HG03432 (cell line): ENCODE data around the gene DTD1.

ENCODE experiments used
- ATAC-seq: cut with Tn5 transposase; IDR thresholded peaks from one replicate; pipeline ENCODE4 v1.9.1; 2021; ENCODE audit warnings: mild to moderate bottlenecking, moderate library complexity; ENCODE audit not compliant: unreplicated experiment

DTD1 gene

DNA sequence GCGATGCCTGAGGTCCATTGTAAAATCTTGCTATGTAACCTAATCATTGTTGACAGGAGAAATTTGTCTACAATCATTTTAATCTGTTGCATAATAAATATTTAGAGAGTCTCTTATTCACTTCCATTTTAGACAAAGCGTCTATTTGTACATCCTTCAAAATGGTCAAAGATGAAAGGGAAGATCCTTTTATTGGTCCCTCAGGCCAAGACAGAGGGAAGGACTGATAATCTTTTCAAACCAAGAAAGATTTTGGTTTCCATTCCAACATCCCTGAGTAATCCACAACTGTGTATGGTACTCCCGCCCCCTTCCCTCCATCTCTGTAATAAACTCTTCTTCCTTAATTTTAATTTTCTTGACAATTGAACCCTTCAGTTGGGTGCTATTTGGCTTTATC lies 114.1 kb downstream of the DTD1 start:
- no peak for ATAC-seq

DNA sequence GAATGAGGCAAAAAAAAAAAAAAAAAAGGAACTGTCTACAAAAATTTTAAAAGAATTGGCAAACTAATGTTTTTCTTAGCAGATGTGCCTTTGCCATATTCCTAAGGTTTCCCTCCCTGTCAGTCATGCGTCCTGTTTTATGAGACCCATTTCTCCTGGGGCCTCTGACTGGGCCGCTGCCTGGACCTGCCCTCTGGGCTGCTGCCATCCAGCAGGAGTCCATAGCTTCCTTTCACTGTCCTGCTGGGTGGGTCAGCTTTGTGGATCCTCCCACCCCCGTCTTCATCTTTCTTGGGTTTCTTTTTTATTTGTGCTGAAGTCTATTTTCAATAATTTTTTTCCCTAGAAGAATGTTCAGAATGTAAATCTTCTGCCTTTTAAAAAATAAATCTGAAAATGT lies 114.9 kb downstream of the DTD1 start:
- no peak for ATAC-seq

DNA sequence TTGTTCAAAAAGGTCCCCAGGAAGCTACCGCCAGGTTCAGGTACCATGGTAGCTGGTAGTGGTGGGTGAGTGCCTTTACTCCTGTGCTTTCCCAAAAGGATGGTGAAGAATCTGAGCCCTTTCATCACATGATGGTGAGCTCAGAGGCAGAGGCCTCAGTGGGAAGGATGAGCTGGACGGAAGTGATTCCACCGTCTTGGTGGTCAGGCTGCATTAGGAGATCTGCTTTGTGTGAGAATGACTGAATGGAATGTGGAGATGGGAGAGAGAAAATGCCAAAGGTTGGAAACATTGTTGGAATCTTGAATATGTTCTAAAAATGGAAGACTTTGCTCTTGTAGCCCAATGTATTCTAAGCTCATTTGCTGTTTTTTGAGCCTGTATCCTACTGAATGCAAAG lies 117.6 kb downstream of the DTD1 start:
- ATAC-seq: no peak

DNA sequence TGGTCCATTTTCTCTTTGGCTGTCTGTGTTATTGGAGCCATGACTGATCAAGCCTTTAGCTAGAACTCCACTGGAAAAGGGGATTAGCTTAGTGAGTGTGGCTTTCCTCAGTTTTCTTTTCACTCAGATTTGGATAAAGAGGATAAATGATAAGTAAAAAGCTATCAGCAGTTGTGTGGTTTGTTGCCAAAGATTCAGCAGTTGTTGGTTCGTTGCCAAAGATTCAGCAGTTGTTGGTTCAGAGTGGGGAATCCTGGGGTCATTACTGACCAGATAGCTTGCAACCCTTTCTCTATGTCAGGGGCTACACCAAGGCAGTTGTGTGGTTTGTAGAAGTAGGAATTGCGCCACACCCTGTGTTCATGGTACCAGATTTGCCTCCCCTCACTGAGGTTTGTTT lies 118.1 kb downstream of the DTD1 start:
- no peak for ATAC-seq

DNA sequence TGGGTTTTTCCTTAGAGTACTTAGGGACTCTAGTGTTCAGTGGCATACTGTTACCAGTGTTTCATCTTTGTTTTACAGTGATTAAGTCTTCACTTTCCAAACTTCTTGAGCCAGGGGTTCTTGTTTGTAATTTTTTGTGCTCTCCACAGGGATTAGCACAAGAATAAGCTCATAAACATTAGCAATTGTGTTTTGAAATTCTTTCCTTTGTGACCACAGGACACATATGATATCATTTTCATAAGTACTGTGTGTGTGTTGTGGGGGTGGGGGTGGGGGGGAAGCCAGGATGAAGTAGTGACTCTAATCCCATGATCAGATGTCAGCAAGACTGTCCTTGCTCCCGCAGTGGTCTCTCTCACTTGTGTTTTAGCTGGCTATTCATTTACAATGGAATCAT lies 124.3 kb downstream of the DTD1 start:
- no peak for ATAC-seq

DNA sequence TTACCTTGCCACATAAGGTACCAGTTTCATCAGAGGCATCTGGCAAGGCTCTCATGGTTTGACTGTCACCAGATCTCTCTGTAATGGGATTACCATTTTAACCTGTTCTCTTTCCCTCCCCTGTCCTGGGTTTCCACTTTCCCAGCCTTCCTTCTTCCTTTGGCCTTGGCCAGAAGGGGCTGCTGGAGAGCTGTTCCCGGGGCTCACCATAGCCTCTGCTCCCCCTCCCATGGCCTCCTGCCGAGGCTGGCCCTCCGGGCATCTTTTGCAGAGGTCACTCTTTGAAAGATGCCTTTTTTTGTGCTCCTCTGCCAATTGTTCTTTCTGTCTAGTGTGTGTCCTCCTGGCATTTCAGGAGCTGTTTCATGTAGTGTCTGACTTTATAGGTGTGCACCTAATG lies 125.0 kb downstream of the DTD1 start:
- ATAC-seq: no peak

DNA sequence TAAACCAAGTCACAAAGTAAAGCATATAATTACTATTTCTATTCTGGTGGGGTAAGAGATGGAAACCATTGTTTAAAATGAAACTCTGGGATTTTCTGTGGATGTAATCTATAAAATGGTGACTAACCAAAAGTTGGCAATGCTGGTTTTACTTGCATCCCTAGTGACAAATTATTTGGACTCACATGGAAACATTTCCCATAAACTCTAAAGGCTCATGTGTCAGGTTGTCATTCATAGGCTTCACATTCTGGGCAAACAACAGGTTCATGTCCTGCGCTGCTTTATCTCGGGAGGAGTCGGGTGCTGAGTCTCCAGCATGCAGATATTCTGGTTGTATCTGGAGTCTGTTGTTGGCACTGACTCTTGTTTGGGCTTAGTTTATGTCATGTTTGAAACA lies 127.7 kb downstream of the DTD1 start:
- ATAC-seq: no peak

DNA sequence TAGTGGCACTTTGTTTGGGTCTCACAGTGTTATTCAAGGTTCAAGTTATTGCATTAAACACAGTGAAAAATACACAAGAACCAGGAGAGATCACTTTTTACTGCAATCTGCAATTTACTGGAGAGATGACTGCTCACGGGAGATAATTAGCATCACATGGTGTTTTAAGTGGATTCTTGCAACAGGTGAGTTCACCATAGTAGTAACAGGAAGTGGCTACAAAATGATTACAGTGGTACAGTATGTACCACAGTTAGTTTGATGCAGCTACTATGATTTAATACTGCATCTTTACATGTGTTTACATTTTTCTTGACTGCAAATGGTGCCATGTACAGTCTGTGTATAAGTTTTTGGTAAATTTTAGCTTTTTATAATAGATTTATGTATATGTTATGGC lies 129.2 kb downstream of the DTD1 start:
- ATAC-seq: no peak

DNA sequence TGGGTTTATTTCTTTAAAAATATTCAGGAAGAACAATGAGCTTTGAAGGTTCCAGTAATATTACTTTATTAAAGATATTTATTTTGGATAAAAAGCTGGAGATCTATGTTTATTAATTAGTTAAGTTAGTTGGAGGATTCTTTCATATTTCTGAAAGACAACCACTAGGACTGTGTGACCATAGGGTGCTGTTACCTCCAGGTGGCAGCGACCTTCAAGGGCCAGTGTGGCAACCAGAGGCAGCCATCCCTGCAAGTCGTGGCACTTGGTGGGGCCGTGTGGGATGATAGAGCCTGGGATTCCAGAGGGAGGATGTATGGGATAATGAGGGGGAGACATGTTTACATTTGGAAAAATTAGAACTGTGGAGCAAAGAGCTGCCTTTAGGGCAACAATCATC lies 130.3 kb downstream of the DTD1 start:
- ATAC-seq: no peak

DNA sequence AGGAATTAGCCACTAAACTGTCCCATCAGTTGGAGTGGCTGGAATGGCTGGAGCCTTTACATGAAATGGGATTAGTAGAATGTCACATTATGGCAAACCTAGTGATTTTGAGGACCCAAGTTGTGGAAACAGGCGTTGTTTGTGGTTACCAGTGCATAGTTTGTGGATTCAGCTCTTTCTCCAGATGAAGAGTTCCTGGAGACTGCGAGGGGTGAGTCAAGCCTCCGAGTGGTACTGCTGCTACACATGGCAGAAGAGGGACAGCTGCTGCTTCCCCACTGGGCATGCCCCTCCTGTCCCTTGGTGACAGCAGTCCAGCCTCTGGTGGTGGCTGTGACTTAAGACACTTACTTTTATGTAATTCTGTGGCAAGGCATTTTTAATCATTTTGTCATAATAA lies 131.6 kb downstream of the DTD1 start:
- ATAC-seq: no peak

DNA sequence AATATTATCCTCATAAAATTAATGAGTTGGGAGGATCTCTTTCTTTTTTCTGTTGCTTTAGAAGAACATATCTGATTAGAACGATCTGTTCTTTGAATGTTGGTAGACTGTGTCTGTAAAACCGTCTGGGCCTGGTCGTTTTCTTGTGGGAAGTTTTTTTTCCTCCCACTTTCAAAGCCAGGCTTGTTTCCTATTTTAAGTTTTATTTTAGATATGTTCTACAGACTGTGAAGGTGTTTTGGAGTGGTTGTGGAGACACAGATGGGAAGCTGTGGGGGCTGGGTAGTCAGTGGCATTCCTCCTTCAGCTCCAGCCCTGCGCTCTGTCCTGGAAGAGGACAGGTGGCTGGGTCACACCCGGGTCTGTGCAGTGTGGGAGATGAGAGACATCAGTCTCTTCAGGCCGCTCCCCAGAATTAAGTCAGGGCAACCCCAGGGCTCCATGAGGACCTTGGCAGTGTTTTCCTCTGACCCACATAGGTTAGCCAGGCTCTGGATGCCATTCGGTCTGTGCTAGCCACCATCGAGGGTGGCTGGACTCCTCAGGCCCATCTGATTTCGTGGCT lies 133.8 kb downstream of the DTD1 start:
- no peak for ATAC-seq

DNA sequence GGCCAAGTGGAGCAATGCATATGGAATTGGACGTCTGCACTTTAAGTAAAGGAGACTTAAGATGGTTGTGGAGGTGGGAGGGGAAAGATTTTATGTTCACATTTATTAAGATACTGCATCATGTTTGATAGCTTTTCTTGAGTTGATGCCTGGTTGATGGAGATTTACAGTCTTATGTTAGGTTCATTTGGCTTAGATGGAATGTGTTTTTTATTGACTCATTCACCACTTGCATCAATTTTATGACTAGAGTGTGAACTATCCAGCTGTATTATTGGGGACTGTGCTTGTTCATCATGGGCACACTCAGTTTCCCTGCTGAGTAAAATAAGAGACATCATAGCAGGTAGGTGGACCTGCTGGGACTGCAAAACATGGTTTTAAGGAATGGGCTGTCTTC lies 134.5 kb downstream of the DTD1 start:
- ATAC-seq: no peak

DNA sequence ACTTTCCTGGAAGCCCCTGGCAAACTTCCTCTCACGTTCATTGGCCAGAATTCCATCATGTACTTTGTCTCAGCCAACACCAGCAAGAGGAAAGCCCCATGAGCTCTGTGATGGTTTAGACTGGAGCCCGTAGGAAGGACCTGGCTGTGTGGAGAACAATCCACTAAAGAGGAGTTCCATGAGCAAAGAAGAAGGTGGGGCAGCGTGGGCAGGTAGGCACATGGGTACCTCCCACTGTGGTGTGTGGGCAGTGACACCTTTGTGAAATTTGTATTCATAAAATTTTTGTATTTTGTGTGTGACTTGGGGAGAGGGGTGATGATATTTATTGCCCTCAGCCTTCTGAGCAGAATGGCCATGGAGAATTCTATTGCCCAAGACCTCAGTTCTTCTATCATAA lies 136.2 kb downstream of the DTD1 start:
- no peak for ATAC-seq

DNA sequence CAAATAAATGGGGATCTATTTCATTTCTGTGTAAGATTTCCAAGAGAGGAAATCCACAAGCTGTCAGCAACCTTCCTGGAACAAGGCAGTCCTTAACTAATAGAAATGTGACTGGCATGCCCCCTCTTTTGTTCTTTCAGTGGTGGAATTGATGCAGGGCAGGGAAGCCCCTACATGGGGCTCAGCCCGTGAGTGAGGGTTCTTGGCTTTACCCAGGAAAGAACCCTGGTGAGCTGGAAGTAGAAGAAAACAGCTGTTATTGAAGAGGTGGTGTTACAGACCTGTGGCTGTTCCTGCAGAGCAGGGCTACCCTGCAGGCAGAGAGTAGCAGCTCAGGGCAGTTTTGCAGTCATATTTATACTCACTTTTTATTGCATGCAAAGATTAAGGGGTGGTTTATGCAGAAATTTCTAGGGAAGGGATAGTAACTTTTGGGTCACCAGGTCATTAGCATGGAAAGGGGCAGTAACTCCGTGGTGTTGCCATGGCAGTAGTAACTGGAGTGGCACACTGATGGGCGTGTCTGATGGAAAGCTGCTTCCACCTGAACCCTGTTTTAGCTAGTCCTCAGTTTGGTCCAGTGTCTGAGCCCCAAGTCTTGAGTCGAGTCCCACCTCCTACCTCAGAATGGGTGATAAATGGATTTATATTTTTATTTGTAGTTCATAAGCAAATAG lies 137.1 kb downstream of the DTD1 start:
- ATAC-seq: no peak

DNA sequence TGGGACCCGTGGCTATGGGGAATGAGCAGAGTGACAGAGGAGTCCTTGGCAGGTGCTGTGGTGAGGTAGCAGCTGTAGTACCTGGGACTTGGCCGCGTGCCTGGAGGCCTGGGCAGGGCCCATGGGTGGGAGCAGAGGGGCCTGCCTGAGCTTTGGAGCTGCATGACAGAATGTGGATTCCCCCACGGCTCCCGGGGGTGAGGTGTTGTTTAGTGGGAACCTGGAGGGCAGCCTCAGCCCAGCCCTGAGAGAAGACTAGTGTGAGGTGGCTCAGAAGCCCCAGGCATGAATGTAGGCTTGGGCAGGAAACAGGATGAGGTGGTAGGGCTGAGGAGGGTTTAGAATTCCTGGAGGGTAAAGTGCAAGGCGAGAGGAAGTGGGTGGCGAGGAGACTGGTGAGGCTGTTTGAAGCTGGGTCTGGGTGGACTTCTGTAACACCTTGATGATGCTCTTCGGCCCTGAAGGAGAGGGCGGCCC lies 139.2 kb downstream of the DTD1 start:
- no peak for ATAC-seq

DNA sequence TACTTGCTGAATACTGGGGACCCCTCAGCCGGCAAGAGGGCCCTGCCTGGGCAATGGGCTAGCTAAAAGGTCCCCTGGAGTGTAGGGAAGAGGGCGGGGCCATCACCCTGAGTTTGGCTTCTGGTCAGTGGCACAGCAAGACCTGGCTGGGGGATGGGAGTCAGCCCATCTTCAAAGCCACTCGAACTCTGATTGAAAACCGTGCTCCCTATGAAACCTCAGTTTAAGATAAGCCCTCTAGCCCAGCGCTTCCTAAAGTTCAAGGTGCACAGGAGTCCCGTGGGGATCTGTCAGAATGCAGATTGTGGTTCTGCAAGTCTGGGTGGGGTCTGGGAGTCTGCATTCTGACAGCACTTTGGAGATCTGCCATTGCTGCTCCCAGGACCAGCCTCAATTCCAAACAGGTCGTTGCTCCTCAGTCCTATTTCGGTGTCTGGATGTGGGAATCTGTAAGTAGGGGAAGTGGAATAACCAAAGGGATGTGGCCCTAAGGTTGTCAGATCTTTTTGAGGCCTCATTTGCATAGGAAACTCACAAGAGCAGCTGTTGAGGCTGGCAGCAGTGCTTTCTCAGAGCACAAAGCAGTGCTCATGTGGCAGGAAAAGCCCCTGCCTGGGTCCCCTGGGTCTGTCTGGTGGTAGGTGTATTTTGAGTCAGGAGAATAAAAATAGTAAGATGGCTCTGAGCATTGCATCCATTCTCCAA lies 140.5 kb downstream of the DTD1 start:
- peak; percentile 94 for ATAC-seq

DNA sequence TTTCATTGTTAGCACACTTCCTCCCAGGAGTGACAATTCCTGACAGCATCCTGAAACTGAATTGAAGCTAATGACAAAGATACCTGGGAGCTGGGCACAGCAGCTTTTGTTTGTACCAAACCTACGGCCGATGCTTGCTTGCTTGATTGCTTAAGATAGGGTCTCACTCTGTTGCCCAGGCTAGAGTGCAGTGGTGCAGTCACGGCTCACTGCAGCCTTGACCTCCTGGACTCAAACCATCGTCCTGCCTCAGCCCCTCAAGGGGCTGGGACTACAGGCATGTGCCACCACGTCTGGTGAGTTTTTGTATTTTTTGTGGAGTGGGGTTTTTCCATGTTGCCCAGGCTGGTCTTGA lies 141.0 kb downstream of the DTD1 start:
- peak; percentile 55 for ATAC-seq

DNA sequence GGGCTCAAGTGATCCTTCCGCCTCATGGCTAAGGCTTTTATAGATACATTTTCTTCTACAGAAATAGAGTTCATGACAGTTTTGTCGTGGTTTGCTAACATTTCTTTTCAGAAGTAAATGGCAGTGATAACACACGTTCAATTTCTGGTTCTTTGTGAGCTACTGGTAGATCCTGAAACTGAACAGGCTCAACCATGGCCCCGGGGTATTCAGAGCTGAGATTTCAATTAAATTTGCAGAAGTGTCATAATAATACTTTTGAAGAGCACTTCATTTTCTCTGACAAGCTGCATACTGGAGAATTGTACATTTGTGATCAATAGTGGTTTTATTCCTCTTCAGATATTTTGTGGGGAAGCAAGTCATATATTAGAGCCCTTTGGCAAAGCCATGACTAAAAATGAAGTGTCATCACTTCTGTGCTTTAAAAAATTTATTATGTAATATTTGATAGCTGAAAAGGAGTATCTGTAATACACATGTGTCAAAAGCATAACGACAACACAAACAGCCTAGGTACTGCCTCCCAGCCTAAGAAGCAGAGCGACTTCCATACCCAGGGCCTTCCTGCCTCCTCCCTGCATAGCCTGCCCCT lies 141.5 kb downstream of the DTD1 start:
- no peak for ATAC-seq

DNA sequence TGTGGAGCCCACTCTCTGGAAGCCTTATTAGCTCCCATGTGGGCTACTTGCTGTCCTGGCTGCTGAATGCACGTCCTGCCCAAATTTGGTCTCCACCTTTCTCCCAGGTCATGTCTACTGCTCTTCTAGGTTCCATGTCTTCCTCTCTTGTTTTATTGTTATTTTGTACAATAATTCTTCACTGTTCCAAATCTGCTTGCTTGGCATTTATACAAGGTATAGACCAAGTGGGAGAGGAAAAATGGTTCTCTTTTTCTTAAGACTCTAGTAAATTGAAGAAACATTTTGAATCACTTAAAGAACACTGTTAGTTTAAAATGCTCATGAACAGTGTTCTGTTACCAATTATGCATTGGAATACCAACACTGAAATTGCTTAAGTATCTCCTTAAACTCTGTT lies 144.1 kb downstream of the DTD1 start:
- ATAC-seq: no peak

DNA sequence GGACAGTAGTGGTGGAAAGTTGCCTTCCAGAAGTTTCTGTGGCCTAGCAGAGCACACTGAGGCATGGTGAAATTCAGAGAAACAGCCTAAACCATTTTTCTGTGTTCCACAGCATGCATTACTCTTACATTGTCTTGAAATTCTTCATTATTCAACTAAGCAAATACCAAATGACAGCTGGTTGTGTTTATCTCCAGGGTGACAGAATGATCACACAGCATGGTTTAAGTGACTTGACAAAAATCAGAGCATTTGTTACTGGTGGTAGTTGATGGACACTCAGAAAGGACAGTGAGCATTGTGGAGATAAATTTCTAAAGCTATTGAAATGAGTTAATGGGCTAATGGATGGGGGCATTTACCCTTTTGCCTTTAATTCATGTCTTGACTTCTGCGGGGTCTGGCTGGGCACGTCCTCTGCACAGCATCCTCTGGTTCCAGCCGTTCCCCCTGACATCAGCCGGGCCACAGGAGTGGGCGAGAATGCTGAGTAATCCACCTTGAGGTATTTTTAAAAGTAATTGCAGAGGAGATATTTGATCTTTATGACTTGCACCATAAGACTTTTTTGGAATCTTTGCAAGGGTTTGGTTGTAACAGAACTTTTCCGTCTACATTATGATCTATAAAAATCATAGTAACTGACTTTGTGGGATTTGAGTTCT lies 146.8 kb downstream of the DTD1 start:
- no peak for ATAC-seq

DNA sequence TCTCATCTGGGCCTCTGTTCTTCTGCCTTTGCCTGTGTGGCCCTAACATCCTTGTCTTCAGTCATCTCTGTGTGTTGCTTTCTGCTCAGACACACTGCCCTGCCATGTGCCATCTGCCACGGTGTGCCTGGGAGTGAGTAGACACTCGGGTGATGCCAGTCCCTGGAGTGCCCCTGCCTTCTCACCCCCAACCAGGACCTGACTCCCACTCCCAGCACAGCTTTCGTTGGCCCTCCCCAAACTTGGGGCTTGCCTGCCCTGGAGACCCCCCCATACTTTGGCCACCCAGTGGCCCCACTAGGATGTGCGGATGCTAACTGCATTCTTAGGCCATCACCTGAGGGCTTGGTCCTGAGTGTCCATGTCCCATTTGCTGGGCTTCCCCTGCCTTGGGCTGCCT lies 149.3 kb downstream of the DTD1 start:
- no peak for ATAC-seq

DNA sequence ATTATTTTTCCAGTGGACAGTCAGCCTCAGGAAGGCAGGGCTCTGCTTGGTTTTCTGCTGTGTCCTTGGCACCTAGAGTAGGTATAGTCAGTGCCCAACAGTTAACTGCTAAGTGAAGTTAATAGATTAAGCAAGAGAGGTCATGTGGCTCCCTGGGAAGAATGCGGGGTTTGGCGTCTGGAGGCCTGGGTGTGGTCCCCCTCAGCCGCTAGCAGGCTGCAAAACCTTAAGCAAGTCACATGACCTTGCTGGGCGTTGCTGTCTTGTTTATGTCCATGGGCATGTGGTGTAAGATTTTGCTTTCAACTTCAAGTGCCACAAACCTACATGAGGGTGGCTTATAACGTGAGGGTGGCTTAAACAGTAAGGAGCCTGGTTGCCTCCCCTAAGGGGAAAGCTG lies 150.2 kb downstream of the DTD1 start:
- ATAC-seq: no peak
